Esophagus squamous epithelium (tissue), 4 donors: ENCODE results near the gene NEK9.

Experiments
- POLR2A ChIP-seq, 4 donors: fragments of 450-650 bp; IDR thresholded peaks; one replicate each; pipeline ENCODE4 v1.6.1; 2017; ENCODE audit warnings: antibody characterized with exemption in 4 of 4, mild to moderate bottlenecking in 4 of 4, moderate library complexity in 3 of 4
- TF ChIP-seq, protein P1 (sequence below), 6 experiments: fragments of 450-650 bp in 4 of 6; fragments of 200-600 bp in 2 of 6; sonication (generic) in 2 of 6; IDR thresholded peaks; one replicate each; pipeline ENCODE4 v1.5.1; 2016 to 2019; ENCODE audit warnings: antibody characterized with exemption in 6 of 6, mild to moderate bottlenecking in 4 of 6, moderate library complexity in 4 of 6

DNA sequence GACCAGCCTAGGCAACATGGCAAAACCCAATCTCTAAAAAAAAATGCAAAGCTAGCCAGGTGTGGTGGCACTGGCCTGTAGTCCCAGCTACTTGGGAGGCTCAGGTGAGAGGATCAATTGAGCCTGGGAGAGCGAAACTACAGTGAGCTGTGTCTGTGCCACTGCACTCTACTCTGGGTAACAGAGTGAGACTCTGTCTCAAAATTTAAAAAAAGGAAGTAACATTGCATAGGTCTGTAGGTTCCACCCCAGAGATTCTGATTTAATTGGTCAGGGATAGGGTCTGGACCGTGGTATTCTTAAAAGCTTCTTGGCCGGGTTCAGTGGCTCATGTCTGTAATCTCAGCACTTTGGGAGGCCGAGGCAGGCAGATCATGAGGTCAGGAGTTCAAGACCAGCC is 31.2 kb downstream of the NEK9 start:
- TF ChIP-seq, protein P1, sequence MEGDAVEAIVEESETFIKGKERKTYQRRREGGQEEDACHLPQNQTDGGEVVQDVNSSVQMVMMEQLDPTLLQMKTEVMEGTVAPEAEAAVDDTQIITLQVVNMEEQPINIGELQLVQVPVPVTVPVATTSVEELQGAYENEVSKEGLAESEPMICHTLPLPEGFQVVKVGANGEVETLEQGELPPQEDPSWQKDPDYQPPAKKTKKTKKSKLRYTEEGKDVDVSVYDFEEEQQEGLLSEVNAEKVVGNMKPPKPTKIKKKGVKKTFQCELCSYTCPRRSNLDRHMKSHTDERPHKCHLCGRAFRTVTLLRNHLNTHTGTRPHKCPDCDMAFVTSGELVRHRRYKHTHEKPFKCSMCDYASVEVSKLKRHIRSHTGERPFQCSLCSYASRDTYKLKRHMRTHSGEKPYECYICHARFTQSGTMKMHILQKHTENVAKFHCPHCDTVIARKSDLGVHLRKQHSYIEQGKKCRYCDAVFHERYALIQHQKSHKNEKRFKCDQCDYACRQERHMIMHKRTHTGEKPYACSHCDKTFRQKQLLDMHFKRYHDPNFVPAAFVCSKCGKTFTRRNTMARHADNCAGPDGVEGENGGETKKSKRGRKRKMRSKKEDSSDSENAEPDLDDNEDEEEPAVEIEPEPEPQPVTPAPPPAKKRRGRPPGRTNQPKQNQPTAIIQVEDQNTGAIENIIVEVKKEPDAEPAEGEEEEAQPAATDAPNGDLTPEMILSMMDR (IDR thresholded peaks at IDR 0.05), result no peak
- TF ChIP-seq POLR2A (IDR thresholded peaks at IDR 0.05), result no peak
